Neutrophil (primary cell): ENCODE data around the gene RNU6-1.

ENCODE experiments used
- H3K27ac ChIP-seq: fragments of 200-600 bp; sonication (generic); 2 replicates; pipeline ENCODE4 v1.5.1; 2016; ENCODE audit warnings: mild to moderate bottlenecking, moderate library complexity
- H3K27me3 ChIP-seq: fragments of 200-600 bp; sonication (generic); 2 replicates; pipeline ENCODE4 v1.6.0; 2016; ENCODE audit warnings: mild to moderate bottlenecking
- H3K36me3 ChIP-seq: fragments of 200-600 bp; sonication (generic); 2 replicates; pipeline ENCODE4 v1.5.1; 2017
- H3K4me1 ChIP-seq, 2 experiments: fragments of 200-600 bp in 1 of 2; sonication (generic) in 1 of 2; 1 replicate in 1 of 2; 2 replicates in 1 of 2; pipeline versions ENCODE4 v1.5.1 to v1.6.1; 2013 to 2016; ENCODE audit warnings: low read depth in 1 of 2, low read length in 1 of 2, mild to moderate bottlenecking in 1 of 2, moderate library complexity in 1 of 2; ENCODE audit not compliant: control insufficient read depth in 1 of 2, insufficient read depth in 1 of 2
- H3K4me3 ChIP-seq, 2 experiments: fragments of 200-600 bp in 1 of 2; sonication (generic) in 1 of 2; 1 replicate in 1 of 2; 2 replicates in 1 of 2; pipeline ENCODE4 v1.5.1; 2013 to 2016; ENCODE audit warnings: low read depth in 1 of 2, low read length in 1 of 2, mild to moderate bottlenecking in 1 of 2, moderate library complexity in 1 of 2
- H3K9me3 ChIP-seq: fragments of 200-600 bp; sonication (generic); 2 replicates; pipeline ENCODE4 v1.5.1; 2016
- CTCF ChIP-seq: fragments of 200-600 bp; sonication (generic); IDR thresholded peaks from 2 replicates; pipeline ENCODE4 v1.5.1; 2016; ENCODE audit warnings: antibody characterized with exemption

RNU6-1 gene

GRCh38 chr15:67823314-67824196, 16.3 kb downstream of the RNU6-1 start:
- Histone ChIP-seq H3K27ac (no peak overlapping the region), H3K36me3 (no peaks in the 10 kb centered on the region), H3K27me3 (peaks cover 100% of the 10 kb centered on the region), H3K4me3 (no peak overlapping the region), H3K9me3 (no peaks in the 10 kb centered on the region), H3K4me1 (peaks cover 20 to 33% of the 10 kb centered on the region in 2 experiments)
- no peak for TF ChIP-seq CTCF

DNA sequence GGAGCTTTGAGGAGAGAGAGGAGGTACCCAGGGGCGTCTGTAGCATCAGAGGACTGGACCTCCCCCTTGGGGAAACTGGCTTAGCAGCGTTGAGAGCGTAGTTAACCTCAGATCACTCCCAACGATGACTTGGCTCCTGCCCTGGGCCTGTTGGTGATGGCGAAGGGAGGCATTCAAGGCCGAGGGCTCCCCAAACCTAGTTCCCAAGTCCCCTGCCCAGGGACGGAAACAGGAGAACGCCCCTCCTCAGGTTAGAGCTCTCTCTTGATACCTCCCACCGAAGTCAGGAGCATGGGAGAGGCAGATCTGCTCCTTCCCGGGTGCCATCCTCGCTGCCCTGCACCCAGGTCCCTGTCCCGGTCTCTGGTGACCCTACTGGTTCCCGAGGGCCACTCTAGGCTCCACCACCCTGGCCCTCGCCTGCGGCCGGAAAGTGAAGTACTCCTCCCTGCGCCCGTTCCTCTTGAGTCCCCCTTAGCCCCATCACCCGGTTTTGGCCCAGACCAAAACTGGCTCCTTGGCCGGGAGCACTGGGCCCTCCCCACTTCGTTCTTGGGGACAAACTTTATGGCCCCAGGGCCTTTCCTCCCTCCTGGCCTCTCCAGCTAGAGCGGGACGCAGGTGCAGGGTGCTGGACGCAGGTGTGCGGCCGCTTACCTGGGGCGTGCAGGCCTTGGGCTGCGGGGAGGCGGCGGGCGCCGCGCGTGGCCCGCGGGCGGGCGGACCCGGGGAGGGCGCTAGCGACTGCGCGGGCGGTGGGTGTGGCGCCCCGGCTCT, 17.1 kb downstream of the RNU6-1 start:
- Histone ChIP-seq H3K27me3 (peaks cover 100% of the 10 kb centered on the region), H3K4me3 (no peak overlapping the region), H3K27ac (no peak overlapping the region), H3K36me3 (no peaks in the 10 kb centered on the region), H3K4me1 (peaks cover 15 to 26% of the 10 kb centered on the region in 2 experiments), H3K9me3 (no peaks in the 10 kb centered on the region)
- no peak for TF ChIP-seq CTCF

DNA sequence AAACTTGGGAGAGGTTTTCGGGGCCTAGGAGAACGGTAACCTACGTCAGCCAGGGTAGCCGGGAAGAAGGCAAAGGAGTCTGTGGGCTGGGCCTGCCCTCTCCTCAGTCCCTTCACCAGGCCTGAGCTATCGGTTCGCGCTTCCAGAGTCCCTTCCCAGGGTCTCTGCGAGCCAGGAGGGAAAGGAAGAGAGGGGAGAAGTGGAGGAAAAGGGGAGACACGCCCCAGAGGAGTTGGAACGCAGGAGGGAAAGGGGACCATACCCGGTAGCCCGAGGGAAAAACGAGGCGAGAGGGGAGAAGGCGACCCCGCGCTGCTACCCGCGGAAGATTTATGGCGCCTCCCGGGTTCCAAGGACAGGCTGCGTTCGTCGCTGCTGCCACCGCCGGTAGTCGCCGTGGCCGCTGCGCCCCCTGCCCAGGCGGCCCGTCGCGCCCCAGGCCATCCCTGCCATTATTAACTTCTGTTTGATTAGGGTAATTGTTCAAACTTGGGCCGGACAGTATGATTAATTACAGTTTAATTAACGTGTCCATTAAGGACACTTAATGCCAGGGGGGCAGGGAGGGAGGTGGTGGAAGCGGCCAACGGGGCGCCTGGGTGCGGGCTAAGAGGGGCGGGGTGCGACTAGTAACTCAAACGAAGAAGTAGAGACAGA, 17.9 kb downstream of the RNU6-1 start:
- H3K4me3 ChIP-seq = no peak overlapping the region
- H3K36me3 ChIP-seq = no peaks in the 10 kb centered on the region
- no peak for TF ChIP-seq CTCF
- no peak overlapping the region for H3K27ac ChIP-seq
- H3K27me3 ChIP-seq = peaks cover 100% of the 10 kb centered on the region
- peaks cover 13 to 19% of the 10 kb centered on the region in 2 experiments for H3K4me1 ChIP-seq
- H3K9me3 ChIP-seq = no peaks in the 10 kb centered on the region

DNA sequence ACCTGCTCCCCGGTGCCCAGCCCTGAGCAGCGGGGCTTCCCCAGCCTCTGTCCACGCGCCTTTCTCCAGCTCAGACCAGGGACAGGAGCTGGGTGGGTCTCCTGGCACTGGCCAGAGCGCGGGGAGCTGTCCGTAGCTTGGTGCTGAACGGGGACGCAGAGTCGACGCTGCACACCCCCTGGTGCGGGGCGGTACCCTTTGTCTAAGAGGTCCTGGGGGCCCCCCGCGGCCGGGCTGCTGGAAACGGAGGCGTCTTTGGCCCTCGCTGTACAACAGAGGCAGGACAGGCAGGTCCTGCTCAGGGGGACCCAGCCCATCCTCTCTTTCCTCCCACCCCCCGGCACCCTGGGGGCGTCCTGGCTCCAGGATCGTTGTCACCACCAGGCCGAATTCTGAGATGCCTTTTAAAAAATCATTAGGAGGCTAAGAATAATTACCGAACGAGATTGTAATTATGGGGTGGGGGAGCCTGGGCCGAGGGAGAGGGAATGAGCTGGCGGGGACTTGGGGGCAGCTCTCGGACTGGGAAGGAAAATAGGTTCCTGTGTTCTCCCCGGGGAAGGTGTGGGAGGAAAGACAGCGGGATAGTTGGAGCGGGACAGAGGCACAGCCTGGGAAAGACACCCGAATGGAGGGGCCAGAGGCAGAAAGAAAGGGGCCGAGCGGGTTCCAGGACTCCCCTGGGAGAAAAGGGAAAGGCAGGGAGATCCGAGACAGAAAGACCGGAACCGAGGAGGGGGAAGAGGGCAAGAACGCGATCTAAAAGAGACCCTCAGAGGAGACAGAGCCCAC, 18.7 kb downstream of the RNU6-1 start:
- H3K36me3 ChIP-seq = no peaks in the 10 kb centered on the region
- no peak overlapping the region for H3K4me3 ChIP-seq
- H3K9me3 ChIP-seq = no peaks in the 10 kb centered on the region

More for the DNA sequence above, 18.7 kb downstream of the RNU6-1 start:
- Histone ChIP-seq H3K27ac (no peak overlapping the region), H3K4me1 (peaks cover 12 to 15% of the 10 kb centered on the region in 2 experiments), H3K27me3 (peaks cover 100% of the 10 kb centered on the region)
- no peak for TF ChIP-seq CTCF
